Measurements from ENCODE around the gene P2RX4.
"Not testable (repeated sequence)": the region's sequence is repeated elsewhere in the genome, so short reads cannot be mapped to it uniquely, and the experiment has no call there.

Gene P2RX4

DNA sequence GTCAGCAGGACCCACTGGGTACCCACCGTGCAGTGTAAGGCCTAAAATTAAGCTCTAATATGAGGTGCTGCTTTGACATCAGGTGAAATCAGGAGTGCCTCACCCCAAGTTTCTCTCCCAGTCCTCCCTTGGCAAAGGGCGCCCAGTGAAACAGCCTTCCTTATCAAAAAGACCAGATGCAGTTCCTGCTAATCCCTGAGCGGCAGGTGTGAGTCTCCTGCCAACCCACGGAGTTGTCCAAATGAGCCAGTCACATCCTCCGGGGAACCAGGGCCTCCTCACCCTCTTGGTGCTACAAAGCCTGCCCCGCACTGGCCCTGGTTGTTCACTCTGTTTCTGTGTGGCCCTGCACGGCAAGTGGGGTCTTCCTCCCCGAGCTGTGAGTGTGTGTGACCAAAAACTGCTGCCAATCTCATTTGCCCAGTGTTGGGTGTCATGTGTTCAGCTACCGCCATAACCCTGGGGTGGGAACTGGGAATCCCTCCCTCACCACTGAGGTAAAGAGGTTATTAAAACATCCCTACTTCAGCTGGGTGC lies 20.2 kb upstream of the P2RX4 start:
- peak in 1 of 2 experiments; percentile 55 for DNase-seq

DNA sequence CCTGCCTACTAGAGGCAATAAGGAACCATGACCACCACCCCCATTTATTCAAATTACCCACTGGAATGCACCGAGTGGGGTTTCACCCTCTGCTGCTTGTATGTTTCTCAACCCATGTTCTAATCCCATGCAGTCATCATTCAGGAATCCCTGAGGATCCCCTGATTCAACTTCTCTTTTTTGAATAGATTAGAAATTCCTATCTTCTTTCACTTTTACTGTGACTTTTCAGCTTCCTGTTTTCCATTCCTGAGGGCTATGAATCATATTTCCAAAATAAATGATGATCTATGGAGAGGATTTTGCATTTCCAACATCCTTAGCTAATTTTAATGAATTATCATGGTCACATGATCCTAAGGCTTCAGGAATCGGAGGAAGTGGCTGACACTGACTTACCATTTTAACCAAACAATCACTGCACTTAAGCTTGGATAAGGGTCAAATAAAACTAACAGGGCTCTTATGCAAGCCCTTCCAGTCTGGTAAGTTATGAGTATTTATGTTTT lies 19.4 kb upstream of the P2RX4 start:
- DNase-seq: no peak

DNA sequence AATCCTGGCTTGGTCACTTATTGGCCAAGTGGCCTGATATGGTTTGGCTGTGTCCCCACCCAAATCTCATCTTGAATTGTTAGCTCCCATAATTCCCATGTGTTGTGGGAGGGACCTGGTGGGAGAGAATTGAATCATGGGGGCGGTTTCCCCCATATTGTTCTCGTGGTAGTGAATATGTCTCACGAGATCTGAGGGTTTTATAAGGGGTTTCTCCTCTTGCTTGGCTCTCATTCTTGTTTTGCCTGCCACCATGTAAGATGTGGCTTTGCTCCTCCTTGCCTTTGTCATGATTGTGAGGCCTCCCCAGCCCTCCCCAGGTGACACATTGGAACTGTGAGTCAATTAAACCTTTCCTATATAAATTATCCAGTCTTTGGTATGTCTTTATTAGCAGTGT lies 18.8 kb upstream of the P2RX4 start:
- no peak for DNase-seq

DNA sequence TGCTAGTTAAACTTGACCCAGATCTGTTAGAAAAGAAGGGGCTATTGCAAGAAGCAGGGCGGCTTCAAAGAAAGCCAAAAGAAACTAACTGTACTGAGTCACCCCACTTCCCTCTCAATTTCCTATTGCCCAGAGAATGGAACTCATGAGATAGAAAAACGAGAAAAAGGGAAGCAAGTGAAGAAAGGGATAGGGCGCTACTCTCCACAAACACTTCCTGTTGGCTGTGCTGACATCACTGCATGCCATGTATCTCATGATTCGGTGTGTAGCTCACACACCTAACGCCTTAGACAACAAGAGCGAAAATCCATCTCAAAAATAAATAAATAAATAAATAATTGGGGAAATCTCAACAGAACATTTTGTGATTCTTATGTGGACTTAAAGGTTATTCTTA lies 13.0 kb upstream of the P2RX4 start:
- DNase-seq: no peak

DNA sequence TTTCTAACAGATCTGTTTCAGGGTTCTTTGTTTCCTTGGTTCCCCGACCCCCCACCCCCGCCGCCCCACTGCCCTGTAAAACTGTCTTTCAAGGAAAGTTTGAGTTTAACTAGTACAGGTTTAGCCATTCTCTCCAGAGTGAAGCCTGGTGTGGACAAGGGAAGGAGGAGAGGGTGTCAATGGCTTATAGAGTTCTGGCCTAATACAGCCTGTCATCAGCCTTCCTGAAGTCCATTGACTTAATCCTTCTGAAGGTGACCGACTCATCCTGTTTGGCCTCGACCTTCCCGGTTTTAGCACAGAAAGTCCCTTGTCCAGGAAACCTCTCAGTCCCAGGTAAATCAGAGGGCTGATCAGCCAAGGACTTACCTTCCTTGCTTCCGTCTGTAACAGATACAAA lies 11.0 kb upstream of the P2RX4 start:
- no peak for DNase-seq

DNA sequence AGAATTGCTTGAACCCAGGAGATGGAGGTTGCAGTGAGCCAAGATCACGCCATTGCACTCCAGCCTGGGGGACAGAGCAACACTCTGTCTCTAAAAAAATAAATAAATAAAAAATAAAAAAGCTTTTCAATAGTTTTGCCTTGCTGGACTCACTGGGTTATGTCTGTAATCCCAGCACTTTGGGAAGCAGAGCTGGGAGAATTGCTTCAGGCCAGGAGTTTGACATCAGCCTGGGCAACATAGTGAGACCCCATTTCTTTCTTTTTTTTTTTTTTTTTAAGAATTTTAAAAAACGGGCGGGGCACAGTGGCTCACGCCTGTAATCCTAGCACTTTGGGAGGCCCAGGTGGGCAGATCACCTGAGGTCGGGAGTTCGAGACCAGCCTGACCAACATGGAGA lies 8.8 kb upstream of the P2RX4 start:
- DNase-seq: not testable (repeated sequence)

DNA sequence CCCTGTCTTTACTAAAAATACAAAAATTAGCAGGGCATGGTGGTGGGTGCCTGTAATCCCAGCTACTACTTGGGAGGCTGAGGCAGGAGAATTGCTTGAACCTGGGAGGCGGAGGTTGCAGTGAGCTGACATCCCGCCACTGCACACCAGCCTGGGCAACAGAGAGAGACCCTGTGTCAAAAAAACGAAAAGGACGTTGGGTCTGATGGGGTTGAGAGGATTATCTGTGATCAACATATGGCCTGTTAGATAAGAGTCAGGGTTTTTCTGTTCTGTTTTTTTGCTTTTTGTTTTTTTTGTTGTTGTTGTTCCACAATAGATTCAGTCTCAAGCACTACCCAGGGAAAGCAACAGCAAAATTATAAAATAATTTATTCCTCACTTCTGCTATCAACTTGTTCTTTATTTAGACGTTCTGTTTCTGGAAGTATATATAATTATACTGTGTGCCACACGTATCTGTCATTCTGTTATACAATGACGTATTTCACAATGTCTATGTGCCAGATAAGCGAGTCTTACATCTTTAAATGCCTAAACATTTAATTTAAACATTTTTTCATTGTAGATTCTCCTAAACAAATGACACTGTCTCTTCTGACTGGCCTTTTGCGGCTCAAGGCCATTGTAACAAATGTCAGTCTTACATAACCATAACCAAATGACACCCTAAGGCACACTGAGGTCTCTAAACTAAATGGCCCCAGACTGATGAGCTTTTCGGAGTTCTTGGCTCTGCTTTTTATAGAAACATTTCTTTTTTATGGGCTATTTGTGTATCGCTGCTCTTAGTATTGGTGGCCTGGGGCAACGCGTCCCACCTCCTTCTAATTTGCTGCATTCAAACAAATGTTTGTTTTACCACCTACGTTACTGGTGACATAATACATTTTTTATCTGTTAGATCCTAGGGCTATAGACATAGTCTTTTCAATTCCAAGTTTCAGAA lies 7.2 kb upstream of the P2RX4 start:
- DNase-seq: peak in 1 of 2 experiments; percentile 14

DNA sequence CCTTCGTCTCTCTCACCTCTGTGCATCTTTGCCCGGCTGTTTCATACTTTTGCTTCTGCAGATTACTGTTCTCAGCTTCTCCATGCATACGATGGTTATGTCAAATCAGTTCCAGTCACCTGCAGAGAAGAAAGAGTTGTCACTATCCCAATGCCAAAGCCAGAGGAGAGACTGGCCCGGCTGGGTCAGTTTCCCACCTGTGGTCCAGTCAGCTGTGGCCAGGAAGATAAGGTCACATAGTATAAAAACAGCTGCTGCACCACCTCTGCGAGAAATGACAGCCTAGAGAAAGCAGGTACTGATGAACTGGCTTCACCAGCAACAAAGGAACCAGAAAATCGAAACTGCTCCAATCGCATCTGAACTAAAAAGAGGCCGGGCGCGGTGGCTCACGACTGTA lies 6.4 kb upstream of the P2RX4 start:
- DNase-seq: no peak

DNA sequence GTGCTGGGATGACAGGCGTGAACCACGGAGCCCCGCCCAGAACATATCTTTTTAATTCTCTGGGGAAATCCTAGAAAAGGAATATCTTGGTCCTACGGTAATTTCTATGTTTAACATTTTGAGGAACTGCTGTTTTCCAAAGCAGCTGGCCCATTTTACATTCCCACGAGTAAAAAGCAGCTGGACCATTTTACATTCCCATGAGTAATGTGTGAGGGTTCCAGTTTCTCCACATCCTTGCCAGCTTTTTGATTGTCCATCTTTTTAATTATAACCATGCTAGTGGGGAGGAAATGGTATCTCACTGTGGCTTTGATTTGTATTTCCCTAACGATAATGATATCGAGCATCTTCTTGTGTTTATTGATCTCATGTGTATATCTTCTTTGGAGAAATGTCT lies 4.4 kb upstream of the P2RX4 start:
- DNase-seq: no peak

DNA sequence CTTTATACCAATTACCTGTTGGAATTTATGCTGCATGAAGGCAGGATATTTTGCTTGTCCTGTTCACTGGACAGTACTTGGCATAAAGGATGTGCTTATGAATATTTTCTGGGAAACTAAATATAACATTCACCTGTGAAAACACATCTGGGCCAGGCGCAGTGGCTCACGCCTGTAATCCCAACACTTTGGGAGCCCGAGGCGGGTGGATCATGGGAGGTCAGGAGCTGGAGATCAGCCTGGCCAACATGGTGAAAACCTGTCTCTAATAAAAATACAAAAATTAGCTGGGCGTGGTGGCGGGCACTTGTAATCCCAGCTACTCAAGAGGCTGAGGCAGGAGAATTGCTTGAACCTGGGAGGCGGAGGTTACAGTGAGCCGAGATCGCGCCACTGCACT lies 1.4 kb upstream of the P2RX4 start:
- DNase-seq: not testable (repeated sequence)

DNA sequence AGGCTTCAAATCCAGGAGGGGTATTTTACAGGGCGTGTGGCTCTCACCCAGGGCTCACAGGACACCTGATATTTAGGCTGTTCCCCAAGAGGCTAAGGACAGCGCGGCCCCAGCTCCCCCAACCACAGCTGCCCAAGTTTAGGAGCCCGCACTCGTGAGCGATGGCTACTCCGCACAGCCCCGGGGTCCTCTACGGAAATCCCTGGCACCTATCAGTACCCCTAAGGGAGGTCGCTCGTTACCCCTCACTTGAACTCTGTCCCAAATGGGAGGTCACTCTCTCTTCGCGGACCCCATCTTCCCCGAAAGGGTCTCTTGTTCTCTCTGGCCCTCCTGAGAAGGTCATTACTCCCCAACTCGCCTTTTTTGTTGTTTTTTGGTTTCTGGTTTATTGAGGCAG lies 708 bp upstream of the P2RX4 start:
- DNase-seq: no peak

DNA sequence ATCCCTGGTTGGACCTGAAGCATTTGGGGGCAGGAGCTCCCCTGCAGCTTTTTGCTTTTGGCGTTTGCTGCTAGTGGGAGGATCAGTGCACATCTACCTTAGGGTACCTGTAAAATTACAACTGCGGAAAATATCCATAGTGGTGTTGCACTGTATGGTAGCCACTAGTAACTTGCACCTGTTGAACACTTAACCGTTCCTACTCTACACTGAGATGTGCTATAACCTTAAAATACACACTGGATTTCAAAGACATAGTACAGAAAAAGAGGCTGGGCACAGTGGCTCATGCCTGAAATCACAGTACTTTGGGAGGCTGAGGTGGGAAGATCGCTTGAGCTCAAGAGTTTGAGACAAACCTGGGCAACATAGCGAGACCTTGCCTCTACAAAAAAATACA lies 2.9 kb downstream of the P2RX4 start:
- no peak for DNase-seq

DNA sequence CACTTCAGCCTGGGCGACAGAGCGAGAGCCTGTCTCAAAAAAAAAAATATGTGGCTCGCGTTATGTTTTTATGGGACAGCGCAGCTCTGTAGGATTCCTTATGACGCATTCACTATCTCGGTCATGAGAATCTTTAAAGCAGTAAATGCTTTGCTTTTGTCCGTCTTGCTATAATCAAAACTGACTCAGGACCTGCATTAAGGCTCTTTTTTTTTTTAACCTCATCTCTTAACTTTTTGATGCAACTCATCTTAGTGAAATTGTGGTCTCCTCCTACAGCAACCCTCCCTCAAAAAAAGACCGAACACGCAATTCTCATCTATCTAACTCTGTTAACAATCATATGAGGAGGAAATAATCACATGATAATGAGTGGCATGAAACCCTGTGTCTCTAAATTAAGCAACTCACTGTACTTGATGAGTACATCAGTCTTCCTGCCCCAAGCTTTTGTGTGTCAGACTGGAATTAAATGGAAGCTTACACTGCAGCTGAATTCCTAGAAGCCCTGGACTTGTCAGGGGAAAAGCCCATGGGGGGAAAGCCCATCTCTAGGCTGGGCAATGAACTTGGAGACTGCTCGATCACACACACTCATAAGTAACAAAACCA lies 4.3 kb downstream of the P2RX4 start:
- no peak for DNase-seq

DNA sequence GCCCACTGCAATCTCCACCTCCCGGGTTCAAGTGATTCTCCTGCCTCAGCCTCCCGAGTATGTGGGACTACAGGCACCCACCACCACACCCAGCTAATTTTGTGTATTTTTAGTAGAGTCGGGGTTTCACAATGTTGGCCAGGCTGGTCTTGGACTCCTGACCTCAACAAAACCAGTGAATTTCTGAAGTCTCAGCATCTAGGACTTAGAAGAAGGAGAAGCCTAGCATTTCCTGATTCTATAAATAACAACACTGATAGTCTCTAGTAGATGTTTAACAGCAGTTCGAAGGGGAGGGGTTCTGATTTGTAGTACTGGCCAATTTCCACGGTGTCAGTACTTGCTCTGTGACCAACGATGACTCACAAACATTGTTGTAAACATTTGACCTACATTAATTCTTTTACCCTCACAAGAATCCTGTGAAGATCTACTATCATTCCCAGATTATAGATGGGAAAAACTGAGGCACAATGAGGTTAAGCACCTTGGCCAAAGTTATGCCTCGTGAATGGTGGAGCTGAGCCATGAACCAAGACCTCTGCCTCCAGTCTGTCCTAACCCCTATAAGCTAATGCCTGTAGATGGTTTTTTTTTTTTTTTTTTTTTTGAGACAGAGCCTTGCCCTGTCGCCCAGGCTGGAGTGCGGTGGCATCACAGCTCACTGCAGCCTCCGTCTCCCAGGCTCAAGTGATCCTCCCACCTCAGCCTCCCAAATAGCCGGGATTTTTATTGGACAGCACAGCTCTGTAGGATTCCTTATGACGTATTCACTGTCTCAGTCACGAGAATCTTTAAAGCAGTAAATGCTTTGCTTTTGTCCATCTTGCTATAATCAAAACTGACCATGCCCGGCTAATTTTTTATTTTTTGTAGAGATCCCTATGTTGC lies 5.2 kb downstream of the P2RX4 start:
- DNase-seq: no peak

DNA sequence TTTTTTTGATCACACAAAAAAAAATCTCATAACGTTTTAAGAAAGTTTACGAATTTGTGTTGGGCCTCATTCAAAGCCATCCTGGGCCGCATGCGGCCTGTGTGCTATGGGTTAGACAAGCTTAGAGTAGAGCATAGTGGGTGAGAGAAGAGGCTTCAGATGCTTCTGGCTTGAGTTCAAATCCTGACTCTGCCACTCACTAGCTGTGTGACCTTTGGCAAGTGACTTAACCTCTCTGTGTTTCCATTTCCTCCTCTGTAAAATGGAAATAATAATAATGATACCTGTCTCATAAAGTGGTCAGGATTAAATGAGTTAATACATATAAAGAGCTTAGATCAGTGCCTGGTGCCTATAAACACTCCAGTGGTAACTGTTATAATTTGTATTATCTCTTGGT lies 6.2 kb downstream of the P2RX4 start:
- DNase-seq: no peak

DNA sequence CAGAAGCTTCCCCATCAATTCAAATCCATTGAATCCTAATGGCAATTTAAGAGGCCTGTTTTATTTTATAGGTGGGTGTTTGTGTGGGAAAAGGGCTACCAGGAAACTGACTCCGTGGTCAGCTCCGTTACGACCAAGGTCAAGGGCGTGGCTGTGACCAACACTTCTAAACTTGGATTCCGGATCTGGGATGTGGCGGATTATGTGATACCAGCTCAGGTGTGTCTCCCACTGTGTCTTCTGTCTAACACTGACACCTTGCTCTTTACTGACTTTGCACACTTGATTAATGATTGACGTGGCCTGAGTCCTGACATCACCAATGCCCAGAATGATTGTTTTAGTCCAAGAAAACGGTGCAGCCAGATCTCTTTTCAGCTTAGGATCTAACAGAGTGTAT lies 7.1 kb downstream of the P2RX4 start:
- DNase-seq: no peak

DNA sequence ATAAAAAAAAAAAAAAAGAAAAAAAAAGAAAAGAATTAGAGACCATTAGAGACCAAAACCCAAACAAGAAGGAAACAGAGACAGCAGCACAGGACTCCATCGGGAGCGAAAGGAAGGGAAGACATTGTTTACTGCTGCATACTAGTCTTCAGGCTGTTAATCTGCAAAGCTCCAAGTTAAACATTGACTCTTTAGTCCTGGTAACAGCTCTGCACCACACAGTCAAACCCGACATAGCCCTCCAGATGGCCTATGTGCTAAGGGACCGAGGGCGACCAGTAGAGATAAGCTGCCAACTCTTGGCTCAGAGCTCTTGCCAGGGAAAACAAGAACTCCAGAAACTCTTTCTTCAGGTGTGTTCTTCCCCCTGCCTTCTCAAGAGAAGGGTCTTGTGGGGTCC lies 7.8 kb downstream of the P2RX4 start:
- DNase-seq: no peak

DNA sequence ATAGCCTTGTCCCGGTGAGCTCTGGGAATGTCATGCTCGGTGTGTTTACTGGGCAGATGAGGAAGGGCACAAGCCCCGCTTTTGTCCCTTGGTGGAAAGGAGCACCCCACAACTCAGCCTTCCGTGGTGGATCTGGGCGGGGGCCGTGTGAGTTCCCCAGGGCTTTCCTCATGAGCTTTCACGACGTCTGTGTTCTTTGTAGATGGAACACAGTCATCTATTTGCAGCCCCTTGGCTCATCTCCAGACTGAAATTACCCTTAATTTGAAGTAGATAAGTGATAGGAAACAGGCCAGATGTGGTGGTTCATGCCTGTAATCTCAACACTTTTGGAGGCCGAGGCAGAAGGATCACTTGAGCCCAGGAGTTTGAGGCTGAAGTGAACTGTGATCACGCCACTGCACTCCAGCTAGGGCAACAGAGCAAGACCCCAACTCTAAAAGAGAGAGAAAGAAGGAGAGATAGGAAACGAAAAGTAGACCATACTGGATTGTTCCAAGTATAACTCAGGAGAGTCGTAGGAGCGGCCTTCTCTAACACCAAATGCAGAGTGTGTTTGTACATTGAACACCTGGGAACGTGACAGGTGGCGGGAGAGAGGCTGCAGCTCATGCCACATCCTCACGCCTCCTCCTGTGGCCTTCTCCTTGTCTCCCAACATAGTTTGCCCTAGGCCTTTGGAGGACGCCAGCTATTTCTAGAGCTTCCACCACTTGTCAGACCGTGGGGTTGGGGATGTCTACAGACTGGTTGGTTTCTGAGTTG lies 8.8 kb downstream of the P2RX4 start:
- DNase-seq: no peak

DNA sequence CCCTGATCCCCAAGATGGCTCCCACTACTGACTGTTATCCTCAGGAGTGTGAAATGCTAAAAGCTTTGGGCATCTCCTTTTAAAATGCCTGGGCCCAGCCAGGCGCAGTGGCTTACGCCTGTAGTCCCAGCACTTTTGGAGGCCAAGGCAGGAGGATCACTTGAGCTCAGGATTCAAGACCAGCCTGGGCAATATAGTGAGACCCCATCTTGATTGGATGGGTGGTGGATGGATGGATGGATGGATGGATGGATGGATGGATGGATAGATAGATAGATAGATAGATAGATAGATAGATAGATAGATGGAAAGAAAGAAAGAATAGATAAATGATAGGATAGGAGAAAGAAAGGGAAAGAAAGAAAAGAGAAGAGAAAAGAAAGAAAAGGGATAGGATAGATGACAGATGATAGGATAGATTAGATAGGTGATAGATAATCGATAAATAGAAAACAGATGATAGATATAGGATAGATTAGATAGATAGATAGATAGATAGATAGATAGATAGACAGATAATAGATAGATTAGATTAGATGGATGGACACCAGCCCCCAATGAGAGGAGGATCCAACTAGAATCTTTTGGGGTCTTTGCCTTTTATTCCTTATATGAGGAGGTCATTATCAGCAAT lies 9.5 kb downstream of the P2RX4 start:
- DNase-seq: no peak

DNA sequence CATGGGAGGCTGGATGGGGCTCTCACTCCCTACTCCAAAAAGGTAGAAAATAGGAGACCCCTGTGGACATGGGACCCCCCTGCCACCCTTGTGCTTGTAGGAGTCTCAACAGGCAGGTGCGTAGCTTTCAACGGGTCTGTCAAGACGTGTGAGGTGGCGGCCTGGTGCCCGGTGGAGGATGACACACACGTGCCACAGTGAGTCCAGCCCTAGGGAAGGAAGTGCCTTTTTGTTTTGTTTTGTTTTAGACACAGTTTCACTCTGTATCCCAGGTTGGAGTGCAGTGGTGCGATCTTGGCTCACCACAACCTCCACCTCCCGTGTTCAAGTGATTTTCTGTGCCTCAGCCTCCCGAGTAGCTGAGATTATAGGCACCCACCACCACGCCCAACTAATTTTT lies 12.9 kb downstream of the P2RX4 start:
- no peak for DNase-seq
